Activated effector memory CD4-positive, alpha-beta T cell treated with anti-CD3 and anti-CD28 coated beads, Interleukin-2, amount 50 U/mL, for 16 hours (primary cell): Measurements from ENCODE around the gene ERBB4.

Experiments
- DNase-seq: peaks from one replicate; pipeline ENCODE4 v3.0.0-alpha.2; 2020

The ERBB4 gene

GRCh38 chr2:211498551-211499205 lies 1039.9 kb downstream of the ERBB4 start:
- DNase-seq = no peak

GRCh38 chr2:211495339-211495738 lies 1043.3 kb downstream of the ERBB4 start:
- DNase-seq = no peak

- DNase-seq = no peak
Observed at GRCh38 chr2:211494536-211494935, 1044.1 kb downstream of the ERBB4 start.

GRCh38 chr2:211494085-211494484 lies 1044.5 kb downstream of the ERBB4 start:
- no peak for DNase-seq

GRCh38 chr2:211487733-211488132 lies 1050.9 kb downstream of the ERBB4 start:
- no peak for DNase-seq

- DNase-seq = no peak
Observed at GRCh38 chr2:211479536-211480150, 1059.0 kb downstream of the ERBB4 start.

GRCh38 chr2:211477537-211478275 lies 1060.9 kb downstream of the ERBB4 start:
- no peak for DNase-seq

- no peak for DNase-seq
Observed at GRCh38 chr2:211473116-211473515, 1065.5 kb downstream of the ERBB4 start.

GRCh38 chr2:211469664-211470059 lies 1068.9 kb downstream of the ERBB4 start:
- no peak for DNase-seq

GRCh38 chr2:211468877-211469663 lies 1069.5 kb downstream of the ERBB4 start:
- no peak for DNase-seq

- no peak for DNase-seq
Observed at GRCh38 chr2:211468217-211468616, 1070.4 kb downstream of the ERBB4 start.

- no peak for DNase-seq
Observed at GRCh38 chr2:211463397-211463796, 1075.2 kb downstream of the ERBB4 start.

GRCh38 chr2:211458974-211459373 lies 1079.6 kb downstream of the ERBB4 start:
- DNase-seq = no peak

GRCh38 chr2:211457325-211457724 lies 1081.3 kb downstream of the ERBB4 start:
- no peak for DNase-seq

GRCh38 chr2:211455216-211455841 lies 1083.3 kb downstream of the ERBB4 start:
- DNase-seq = no peak

- no peak for DNase-seq
Observed at GRCh38 chr2:211454679-211455078, 1083.9 kb downstream of the ERBB4 start.

- DNase-seq = no peak
Observed at GRCh38 chr2:211453311-211453887, 1085.2 kb downstream of the ERBB4 start.

GRCh38 chr2:211451642-211452041 lies 1087.0 kb downstream of the ERBB4 start:
- DNase-seq = no peak

GRCh38 chr2:211449819-211450218 lies 1088.8 kb downstream of the ERBB4 start:
- no peak for DNase-seq

- DNase-seq = no peak
Observed at GRCh38 chr2:211447548-211447947, 1091.1 kb downstream of the ERBB4 start.

- no peak for DNase-seq
Observed at GRCh38 chr2:211440107-211440506, 1098.5 kb downstream of the ERBB4 start.

GRCh38 chr2:211439011-211439410 lies 1099.6 kb downstream of the ERBB4 start:
- no peak for DNase-seq
